ENCODE results near the gene DNAJB5.

DNA sequence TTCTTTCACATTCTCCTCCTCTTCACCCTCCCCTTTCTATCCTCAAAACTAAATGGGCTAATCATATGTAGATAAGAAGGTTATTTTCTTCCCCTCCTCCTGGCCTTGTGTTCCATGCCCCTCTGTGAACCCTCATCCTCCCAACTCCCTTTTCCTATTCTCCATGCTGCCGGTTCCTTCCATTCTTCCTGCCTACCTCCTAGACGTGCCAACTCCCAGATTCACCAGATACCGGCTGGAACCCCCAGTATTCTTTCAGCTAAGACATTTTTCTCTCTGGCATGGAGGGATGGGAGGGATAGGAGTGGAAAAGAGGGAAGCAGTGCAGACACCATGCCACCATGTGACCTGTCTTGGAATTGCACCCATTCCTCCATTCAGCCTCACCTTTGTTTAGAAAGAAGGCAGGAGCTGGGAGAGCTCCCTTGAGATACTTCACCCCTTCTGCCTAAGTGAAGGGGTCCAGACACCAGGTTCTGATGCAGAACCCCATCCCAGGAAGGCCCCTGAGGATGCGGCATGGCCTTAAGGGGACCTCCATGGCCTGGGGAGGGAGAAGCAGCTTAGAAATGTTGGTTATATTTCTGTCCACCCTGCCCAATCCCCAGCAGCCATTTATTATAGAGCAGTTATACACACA, 4.8 kb downstream of the DNAJB5 start:
- TF ChIP-seq EZH2 (IDR thresholded peaks at IDR 0.05; ENCODE audit: borderline replicate concordance, insufficient read depth, low read length, poor library complexity, severe bottlenecking) = no peak
- TF ChIP-seq, protein P1, sequence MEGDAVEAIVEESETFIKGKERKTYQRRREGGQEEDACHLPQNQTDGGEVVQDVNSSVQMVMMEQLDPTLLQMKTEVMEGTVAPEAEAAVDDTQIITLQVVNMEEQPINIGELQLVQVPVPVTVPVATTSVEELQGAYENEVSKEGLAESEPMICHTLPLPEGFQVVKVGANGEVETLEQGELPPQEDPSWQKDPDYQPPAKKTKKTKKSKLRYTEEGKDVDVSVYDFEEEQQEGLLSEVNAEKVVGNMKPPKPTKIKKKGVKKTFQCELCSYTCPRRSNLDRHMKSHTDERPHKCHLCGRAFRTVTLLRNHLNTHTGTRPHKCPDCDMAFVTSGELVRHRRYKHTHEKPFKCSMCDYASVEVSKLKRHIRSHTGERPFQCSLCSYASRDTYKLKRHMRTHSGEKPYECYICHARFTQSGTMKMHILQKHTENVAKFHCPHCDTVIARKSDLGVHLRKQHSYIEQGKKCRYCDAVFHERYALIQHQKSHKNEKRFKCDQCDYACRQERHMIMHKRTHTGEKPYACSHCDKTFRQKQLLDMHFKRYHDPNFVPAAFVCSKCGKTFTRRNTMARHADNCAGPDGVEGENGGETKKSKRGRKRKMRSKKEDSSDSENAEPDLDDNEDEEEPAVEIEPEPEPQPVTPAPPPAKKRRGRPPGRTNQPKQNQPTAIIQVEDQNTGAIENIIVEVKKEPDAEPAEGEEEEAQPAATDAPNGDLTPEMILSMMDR (IDR thresholded peaks at IDR 0.05; ENCODE audit: poor library complexity, severe bottlenecking) = peak; percentile 90

Data from neural cell (in vitro differentiated cells).